IMR-90 (cell line): ENCODE measurements around the gene HRAS. TPM values are rescaled to one million over a fixed set of nuclear protein-coding genes. Genes with fewer than 3 reads are reported as not detected.

ENCODE experiments used
- ATAC-seq: fragments of 200-7000 bp; cut with Tn5 transposase; 2 replicates; pipeline ENCODE4 v1.9.1; 2020; ENCODE audit warnings: low read depth, mild to moderate bottlenecking, moderate library complexity
- BruUV-seq: library from RNA; stranded (reverse); fragments of 400-500 nt; replicated peaks from 2 replicates; lab custom pipeline; 2021; lab: Mats Ljungman, UMichigan
- CTCF ChIA-PET: fragments of 300-600 bp; formaldehyde crosslinking; extraction: SDS; loops from one replicate; lab custom pipeline; 2021; ENCODE audit warnings: antibody characterized with exemption; lab: Yijun Ruan, JAX
- POLR2A ChIA-PET: fragments of 300-600 bp; sonication (Branson Sonifier 250); formaldehyde crosslinking; loops from one replicate; lab custom pipeline; 2022; ENCODE audit warnings: antibody characterized with exemption; ENCODE audit not compliant: unreplicated experiment; lab: Charles Lee
- DNase-seq: peaks from one replicate; pipeline ENCODE4 v3.0.0; 2013
- H2AFZ ChIP-seq: replicated peaks from 2 replicates; pipeline ENCODE3; 2013; ENCODE audit warnings: low read length, mild to moderate bottlenecking; ENCODE audit not compliant: poor library complexity
- H2AK5ac ChIP-seq: 2 replicates; pipeline ENCODE4 v1.6.1; 2013; ENCODE audit warnings: low read depth, low read length, inconsistent platforms
- H2AK9ac ChIP-seq: replicated peaks from 2 replicates; pipeline ENCODE3; 2013; ENCODE audit warnings: mild to moderate bottlenecking, low read depth, low read length, moderate library complexity; ENCODE audit not compliant: poor library complexity
- H2BK120ac ChIP-seq: 2 replicates; pipeline ENCODE4 v1.6.1; 2013; ENCODE audit warnings: low read depth, low read length, inconsistent platforms
- H2BK15ac ChIP-seq: 3 replicates; pipeline ENCODE4 v1.6.1; 2013; ENCODE audit warnings: low read depth, low read length, inconsistent platforms
- H2BK20ac ChIP-seq: 2 replicates; pipeline ENCODE4 v1.6.1; 2013; ENCODE audit warnings: low read depth, mild to moderate bottlenecking, inconsistent platforms, low read length, moderate library complexity
- H2BK5ac ChIP-seq: 2 replicates; pipeline ENCODE4 v1.6.1; 2013; ENCODE audit warnings: mild to moderate bottlenecking, low read depth, low read length, inconsistent platforms; ENCODE audit not compliant: poor library complexity, severe bottlenecking
- H3K14ac ChIP-seq: replicated peaks from 2 replicates; pipeline ENCODE4 v1.6.1; 2013; ENCODE audit warnings: low read depth, low read length, inconsistent platforms
- H3K18ac ChIP-seq: 2 replicates; pipeline ENCODE4 v1.6.1; 2013; ENCODE audit warnings: low read depth, low read length, control low read depth
- H3K23ac ChIP-seq: 2 replicates; pipeline ENCODE4 v1.6.1; 2013; ENCODE audit warnings: low read depth, low read length, inconsistent platforms
- H3K27ac ChIP-seq: 2 replicates; pipeline ENCODE4 v1.5.1; 2013; ENCODE audit warnings: mild to moderate bottlenecking, control low read depth, low read length; ENCODE audit not compliant: insufficient read depth
- H3K27me3 ChIP-seq: 2 replicates; pipeline ENCODE4 v1.6.1; 2013; ENCODE audit warnings: low read length; ENCODE audit not compliant: control insufficient read depth, insufficient read depth
- H3K36me3 ChIP-seq: 2 replicates; pipeline ENCODE4 v1.6.1; 2013; ENCODE audit warnings: low read length, mixed read lengths; ENCODE audit not compliant: control insufficient read depth, insufficient read depth
- H3K4ac ChIP-seq: 2 replicates; pipeline ENCODE4 v1.6.1; 2013; ENCODE audit warnings: low read depth, low read length, inconsistent platforms
- H3K4me1 ChIP-seq: 2 replicates; pipeline ENCODE4 v1.6.1; 2013; ENCODE audit warnings: low read length, mixed read lengths; ENCODE audit not compliant: control insufficient read depth, insufficient read depth
- H3K4me2 ChIP-seq: 2 replicates; pipeline ENCODE4 v1.6.1; 2013; ENCODE audit warnings: low read depth, mild to moderate bottlenecking, control low read depth, low read length, moderate library complexity
- H3K4me3 ChIP-seq: 2 replicates; pipeline ENCODE4 v1.5.1; 2013; ENCODE audit warnings: low read depth, mild to moderate bottlenecking, control low read depth, low read length, moderate library complexity; ENCODE audit not compliant: insufficient read depth
- H3K56ac ChIP-seq: 2 replicates; pipeline ENCODE4 v1.6.1; 2013; ENCODE audit warnings: low read length, inconsistent platforms; ENCODE audit not compliant: insufficient read depth; ENCODE audit errors: extremely low read depth
- H3K79me1 ChIP-seq, 2 experiments: 2 replicates each; pipeline ENCODE4 v1.6.1; 2013; ENCODE audit warnings: low read length in 2 of 2, inconsistent platforms in 1 of 2, low read depth in 1 of 2
- H3K9ac ChIP-seq: 2 replicates; pipeline ENCODE4 v1.6.1; 2013; ENCODE audit warnings: low read depth, low read length, control low read depth
- H3K9me1 ChIP-seq: 2 replicates; pipeline ENCODE4 v1.6.1; 2013; ENCODE audit warnings: low read length, inconsistent platforms; ENCODE audit not compliant: insufficient read depth
- H3K9me3 ChIP-seq: 2 replicates; pipeline ENCODE4 v1.6.1; 2013; ENCODE audit warnings: low read length; ENCODE audit not compliant: control insufficient read depth, insufficient read depth
- H4K20me1 ChIP-seq: 2 replicates; pipeline ENCODE4 v1.6.1; 2013; ENCODE audit warnings: low read length, inconsistent platforms; ENCODE audit not compliant: insufficient read depth
- H4K5ac ChIP-seq: 2 replicates; pipeline ENCODE4 v1.6.1; 2013; ENCODE audit warnings: mild to moderate bottlenecking, low read depth, low read length, control low read depth
- H4K8ac ChIP-seq, 2 experiments: 2 replicates each; pipeline ENCODE4 v1.6.1; 2013; ENCODE audit warnings: low read depth in 2 of 2, low read length in 2 of 2, control low read depth in 1 of 2, inconsistent platforms in 1 of 2
- H4K91ac ChIP-seq: 2 replicates; pipeline ENCODE4 v1.6.1; 2013; ENCODE audit warnings: low read depth, low read length, inconsistent platforms; ENCODE audit not compliant: insufficient read depth
- BHLHE40 ChIP-seq: fragments of 150-350 bp; IDR thresholded peaks from 2 replicates; pipeline ENCODE4 v1.6.1; 2016; ENCODE audit warnings: mild to moderate bottlenecking, low read depth, low read length
- CEBPB ChIP-seq: IDR thresholded peaks from 2 replicates; pipeline ENCODE4 v1.6.1; 2012; ENCODE audit warnings: low read depth, low read length, improper control_type of control experiment
- CHD1 ChIP-seq: IDR thresholded peaks from 2 replicates; pipeline ENCODE4 v1.6.1; 2012; ENCODE audit warnings: low read depth, low read length, improper control_type of control experiment
- CTCF ChIP-seq: conservative IDR thresholded peaks from 2 replicates; pipeline ENCODE4 v1.5.1; 2012; ENCODE audit warnings: mild to moderate bottlenecking, low read depth, low read length, improper control_type of control experiment
- ELK1 ChIP-seq: fragments of 150-350 bp; IDR thresholded peaks from 2 replicates; pipeline ENCODE4 v1.6.1; 2016; ENCODE audit warnings: low read depth, mild to moderate bottlenecking, low read length, moderate library complexity, borderline replicate concordance
- FOS ChIP-seq: fragments of 150-350 bp; IDR thresholded peaks from 2 replicates; pipeline ENCODE4 v1.6.1; 2016; ENCODE audit warnings: low read depth, low read length
- MAFK ChIP-seq: IDR thresholded peaks from 2 replicates; pipeline ENCODE4 v1.6.1; 2012; ENCODE audit warnings: low read depth, low read length, improper control_type of control experiment
- MAZ ChIP-seq: IDR thresholded peaks from 2 replicates; pipeline ENCODE4 v1.6.1; 2012; ENCODE audit warnings: low read depth, mild to moderate bottlenecking, low read length, improper control_type of control experiment, moderate library complexity, borderline replicate concordance
- MXI1 ChIP-seq: IDR thresholded peaks from 2 replicates; pipeline ENCODE4 v1.6.1; 2012; ENCODE audit warnings: low read depth, mild to moderate bottlenecking, low read length, moderate library complexity, borderline replicate concordance
- NFE2L2 ChIP-seq: fragments of 150-350 bp; IDR thresholded peaks from 2 replicates; pipeline ENCODE4 v1.6.1; 2016; ENCODE audit warnings: low read depth, mild to moderate bottlenecking, low read length
- POLR2A ChIP-seq: IDR thresholded peaks from 2 replicates; pipeline ENCODE4 v1.6.1; 2012; ENCODE audit warnings: mild to moderate bottlenecking, low read depth, low read length
- RAD21 ChIP-seq: IDR thresholded peaks from 2 replicates; pipeline ENCODE4 v1.6.1; 2012; ENCODE audit warnings: low read length, improper control_type of control experiment
- RCOR1 ChIP-seq: IDR thresholded peaks from 2 replicates; pipeline ENCODE4 v1.6.1; 2012; ENCODE audit warnings: mild to moderate bottlenecking, low read length, improper control_type of control experiment; ENCODE audit not compliant: insufficient replicate concordance
- RFX5 ChIP-seq: IDR thresholded peaks from 2 replicates; pipeline ENCODE4 v1.8.0; 2012; ENCODE audit warnings: low read depth, mild to moderate bottlenecking, low read length, moderate library complexity
- SMC3 ChIP-seq: fragments of 150-350 bp; IDR thresholded peaks from 2 replicates; pipeline ENCODE4 v1.6.1; 2016; ENCODE audit warnings: low read depth, mild to moderate bottlenecking, antibody characterized with exemption, low read length, moderate library complexity
- USF2 ChIP-seq: fragments of 150-350 bp; IDR thresholded peaks from 2 replicates; pipeline ENCODE4 v1.6.1; 2017; ENCODE audit warnings: mild to moderate bottlenecking, antibody characterized with exemption, low read length, low read depth
- WGBS, 2 experiments: methylation state at CpG; one replicate each; pipeline versions ENCODE4 v1.1.5 to v1.1.7; 2013; ENCODE audit warnings: missing lambda C conversion rate in 2 of 2; ENCODE audit not compliant: insufficient read length in 1 of 2; ENCODE audit errors: extremely low coverage in 2 of 2; 5-methylcytosine and 5-hydroxymethylcytosine counted together
- dilution Hi-C: fragments of 300-500 bp; cut with HindIII; formaldehyde crosslinking; loops from one replicate; pipeline ENCODE4 v1.14.3; 2018; ENCODE audit warnings: low sequenced_read_pairs; ENCODE audit not compliant: unreplicated experiment
- in situ Hi-C: fragments of 300-500 bp; cut with MboI; formaldehyde crosslinking; loops from 3 replicates; pipeline ENCODE4 v1.14.3; 2019; ENCODE audit warnings: low sequenced_read_pairs, inconsistent platforms, mixed read lengths
- intact Hi-C: fragments of 100-400 bp; cut with micrococcal nuclease; formaldehyde crosslinking; loops from 2 replicates; pipeline ENCODE4 v1.10.0; 2022
- polyA plus RNA-seq, 3 experiments: library from polyadenylated mRNA; depleted of rRNA; stranded (reverse); fragments of >200 nt; gene quantifications; 2 replicates each; pipeline ENCODE4 v1.2.3, GENCODE V29; 2012; ENCODE audit warnings: low replicate concordance in 1 of 3
- total RNA-seq: library from RNA; depleted of rRNA; stranded (reverse); fragments of >200 nt; gene quantifications from 2 replicates; pipeline ENCODE4 v1.2.3, GENCODE V29; 2012

HRAS gene
- total and polyA plus RNA-seq, 2 of the 4 experiments (the other 2 are of a cell fraction): 108 to 123 TPM

GRCh38 chr11:584287-584686 lies 48.9 kb upstream of the HRAS start:
- Histone ChIP-seq H3K9me1 (peaks cover 17% of the 10 kb centered on the region), H4K8ac (no peak overlapping the region), H3K4me1 (peaks cover 9% of the 10 kb centered on the region; the same call in 1 of the 2 replicates), H3K4ac (no peak overlapping the region), H2BK5ac (no peak overlapping the region), H3K56ac (no peak overlapping the region), H4K5ac (no peak overlapping the region), H2AK9ac (no peak overlapping the region), H4K20me1 (peaks cover 78% of the 10 kb centered on the region), H4K91ac (no peak overlapping the region), H3K23ac (no peak overlapping the region), H3K18ac (no peak overlapping the region), H2AFZ (no peak overlapping the region), H2AK5ac (no peak overlapping the region), H3K79me1 (peaks cover 23 to 70% of the 10 kb centered on the region in 2 experiments), H3K36me3 (peaks cover 40% of the 10 kb centered on the region), H3K14ac (no peak overlapping the region), H3K27me3 (no peaks in the 10 kb centered on the region), H3K4me2 (no peak overlapping the region), H3K9ac (no peak overlapping the region), H2BK15ac (no peak overlapping the region), H2BK120ac (no peak overlapping the region), H2BK20ac (no peak overlapping the region), H3K27ac (no peak overlapping the region), H3K9me3 (no peaks in the 10 kb centered on the region), H3K4me3 (no peak overlapping the region)
- in situ Hi-C loops: no loop called here
- ATAC-seq (no peak), DNase-seq (no peak)
- 100% methylated on average over 2 of the region's 10 CpGs; no CpG with 5 or more reads in 1 of the 2 experiments for WGBS, 2 experiments
- dilution Hi-C loops: no loop called here
- ChIA-PET POLR2A (no interaction called here), CTCF (no interaction called here)
- no TSS peak for BruUV-seq
- intact Hi-C loops: no loop called here
- TF ChIP-seq MXI1 (no peak), CHD1 (no peak), RCOR1 (no peak), RAD21 (no peak), SMC3 (no peak), CTCF (no peak), NFE2L2 (no peak), CEBPB (no peak), MAFK (no peak), MAZ (no peak), POLR2A (no peak), RFX5 (no peak), ELK1 (no peak), USF2 (no peak), FOS (no peak), BHLHE40 (no peak)
